Activated gamma-delta T cell treated with anti-CD3 and anti-CD28 coated beads, Interleukin-2, amount 50 U/mL, for 16 hours (primary cell): ENCODE data around the gene CCDC85C.

Source experiments
- DNase-seq: peaks from one replicate; pipeline ENCODE4 v3.0.0-alpha.2; 2020; ENCODE audit warnings: low read depth

Gene CCDC85C

DNA sequence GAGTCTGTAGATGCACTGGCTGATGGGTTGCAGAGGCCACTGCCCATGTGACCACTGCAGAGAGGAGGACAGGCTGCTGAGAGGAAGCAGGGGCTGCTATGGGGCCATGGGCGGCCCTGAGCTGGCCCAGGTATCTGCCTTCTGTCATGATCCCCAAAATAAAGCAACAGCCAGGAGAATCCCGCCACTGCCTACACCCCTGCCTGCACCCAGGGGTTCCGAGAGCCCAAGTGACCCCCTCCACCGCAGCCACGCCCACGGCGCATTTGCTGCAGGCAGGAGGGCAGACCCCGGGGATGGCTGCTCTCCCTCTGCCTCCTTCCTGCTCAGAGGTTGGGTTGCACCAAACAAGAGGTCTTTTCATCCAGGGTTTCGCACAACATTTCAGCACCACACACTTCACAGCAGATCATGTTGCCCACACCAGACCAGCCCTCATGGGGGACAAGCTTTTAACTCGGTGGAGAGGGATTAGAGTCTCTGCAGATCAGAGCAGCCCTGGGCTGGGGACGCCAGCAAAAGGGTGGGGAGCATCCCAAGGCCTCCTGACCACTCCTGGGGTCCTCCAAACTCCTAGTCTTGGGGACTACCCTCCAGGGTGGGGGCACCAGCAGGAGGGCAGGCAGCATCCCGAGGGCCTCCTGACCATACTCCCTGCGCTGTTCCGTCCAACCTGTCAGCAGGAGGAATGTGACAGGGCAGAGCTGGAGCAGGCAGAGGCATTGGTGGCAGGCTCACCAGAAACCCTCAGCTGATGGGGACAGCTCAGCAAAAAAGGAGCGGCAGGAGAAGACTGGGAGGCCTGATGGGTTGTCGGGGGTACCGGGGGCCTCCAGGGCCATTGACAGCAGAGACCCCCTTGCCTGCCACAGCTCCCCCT is 14.1 kb downstream of the CCDC85C start:
- no peak for DNase-seq

DNA sequence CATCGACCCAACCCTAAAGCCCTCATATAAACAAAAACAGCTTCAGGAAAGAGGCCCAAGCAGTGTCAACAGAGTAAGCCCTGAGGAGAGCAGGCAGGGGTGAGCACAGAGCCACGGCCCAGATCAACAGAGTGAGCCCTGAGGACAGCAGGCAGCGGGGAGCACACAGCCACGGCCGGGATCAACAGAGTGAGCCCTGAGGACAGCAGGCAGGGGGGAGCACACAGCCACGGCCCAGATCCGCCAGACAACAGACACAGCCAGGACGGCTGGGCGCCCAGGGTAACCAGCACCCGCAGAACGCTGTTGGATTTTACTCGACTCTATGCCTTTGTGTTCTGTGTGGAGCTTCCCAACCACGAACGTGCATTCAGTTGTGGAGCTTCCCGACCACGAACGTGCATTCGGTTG is 15.0 kb downstream of the CCDC85C start:
- no peak for DNase-seq

- DNase-seq, result no peak
Measured at GRCh38 chr14:99587460-99588278, 16.3 kb downstream of the CCDC85C start.

GRCh38 chr14:99586761-99587459 is 17.1 kb downstream of the CCDC85C start:
- DNase-seq, result no peak

- no peak for DNase-seq
Measured at GRCh38 chr14:99586054-99586760, 17.8 kb downstream of the CCDC85C start.

- DNase-seq, result no peak
Measured at GRCh38 chr14:99584823-99585222, 19.2 kb downstream of the CCDC85C start.

GRCh38 chr14:99581938-99582337 is 22.1 kb downstream of the CCDC85C start:
- no peak for DNase-seq

- no peak for DNase-seq
Measured at GRCh38 chr14:99581374-99581773, 22.6 kb downstream of the CCDC85C start.

DNA sequence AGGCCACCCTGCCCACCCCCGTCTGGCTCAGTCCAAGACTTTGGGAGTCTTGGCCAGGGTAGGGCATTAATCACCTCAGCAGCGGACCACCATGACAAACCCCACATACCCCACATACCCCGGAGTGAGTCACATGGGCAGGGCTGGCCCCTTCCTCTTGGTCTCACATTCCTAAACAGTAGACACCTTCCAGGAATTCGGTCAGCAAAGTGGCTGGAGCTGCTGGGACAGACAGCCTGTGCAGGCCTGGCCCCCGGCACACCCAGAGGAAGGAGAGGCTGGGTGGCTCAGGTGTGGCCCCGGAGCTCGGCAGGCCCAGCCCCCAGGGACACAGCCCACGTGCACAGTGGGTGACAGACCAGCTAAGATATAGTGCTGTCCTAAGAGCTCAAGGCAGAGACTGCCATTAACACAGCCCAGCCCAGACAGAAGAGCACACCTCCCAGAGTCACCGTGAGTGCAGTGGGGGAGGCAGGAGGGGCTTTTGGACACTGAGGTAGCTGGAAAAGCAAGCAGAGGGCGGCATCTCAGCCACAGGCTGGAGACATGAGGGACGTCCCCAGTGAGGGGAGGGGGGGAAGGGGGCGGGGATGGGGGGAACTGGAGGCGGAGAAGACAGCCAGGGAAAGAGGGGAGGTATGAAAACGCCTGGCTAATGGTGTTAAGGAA is 24.0 kb downstream of the CCDC85C start:
- no peak for DNase-seq

DNA sequence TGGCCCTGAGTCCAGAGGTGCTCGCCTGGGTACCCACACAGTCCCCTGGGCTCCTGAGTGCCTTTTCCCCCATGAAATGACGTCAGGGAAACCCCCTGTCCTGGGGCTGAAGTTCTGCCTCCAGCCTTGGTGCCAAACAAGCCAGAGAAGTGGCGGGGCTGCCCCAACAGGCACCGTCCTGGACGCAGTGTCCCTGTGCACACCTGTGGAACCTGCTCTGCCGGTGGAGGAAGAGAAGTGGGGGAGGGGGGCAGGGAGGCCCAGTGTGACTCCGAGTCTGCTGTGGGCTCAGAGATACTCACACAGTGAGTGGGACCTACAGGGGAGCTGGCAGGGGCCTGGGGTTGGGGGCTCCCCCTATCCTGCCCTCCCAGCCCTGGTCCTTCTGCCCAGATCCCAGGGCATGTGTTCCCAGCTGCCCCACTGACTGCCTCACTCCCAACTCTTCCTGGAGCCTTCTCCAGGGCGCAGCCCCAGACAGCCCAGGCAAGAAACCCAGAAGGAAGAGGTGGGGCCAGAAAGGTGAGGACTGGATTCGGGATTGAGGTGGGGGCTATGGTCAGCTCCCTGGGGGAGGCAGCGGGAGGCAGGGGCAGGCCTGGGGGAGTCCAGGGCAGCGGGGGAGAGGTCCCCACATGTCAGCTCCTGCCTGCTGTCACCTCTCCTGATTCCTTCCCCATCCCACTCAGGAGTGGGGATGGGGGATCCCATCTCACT is 24.7 kb downstream of the CCDC85C start:
- DNase-seq, result no peak

- no peak for DNase-seq
Measured at GRCh38 chr14:99578541-99579101, 25.4 kb downstream of the CCDC85C start.

DNA sequence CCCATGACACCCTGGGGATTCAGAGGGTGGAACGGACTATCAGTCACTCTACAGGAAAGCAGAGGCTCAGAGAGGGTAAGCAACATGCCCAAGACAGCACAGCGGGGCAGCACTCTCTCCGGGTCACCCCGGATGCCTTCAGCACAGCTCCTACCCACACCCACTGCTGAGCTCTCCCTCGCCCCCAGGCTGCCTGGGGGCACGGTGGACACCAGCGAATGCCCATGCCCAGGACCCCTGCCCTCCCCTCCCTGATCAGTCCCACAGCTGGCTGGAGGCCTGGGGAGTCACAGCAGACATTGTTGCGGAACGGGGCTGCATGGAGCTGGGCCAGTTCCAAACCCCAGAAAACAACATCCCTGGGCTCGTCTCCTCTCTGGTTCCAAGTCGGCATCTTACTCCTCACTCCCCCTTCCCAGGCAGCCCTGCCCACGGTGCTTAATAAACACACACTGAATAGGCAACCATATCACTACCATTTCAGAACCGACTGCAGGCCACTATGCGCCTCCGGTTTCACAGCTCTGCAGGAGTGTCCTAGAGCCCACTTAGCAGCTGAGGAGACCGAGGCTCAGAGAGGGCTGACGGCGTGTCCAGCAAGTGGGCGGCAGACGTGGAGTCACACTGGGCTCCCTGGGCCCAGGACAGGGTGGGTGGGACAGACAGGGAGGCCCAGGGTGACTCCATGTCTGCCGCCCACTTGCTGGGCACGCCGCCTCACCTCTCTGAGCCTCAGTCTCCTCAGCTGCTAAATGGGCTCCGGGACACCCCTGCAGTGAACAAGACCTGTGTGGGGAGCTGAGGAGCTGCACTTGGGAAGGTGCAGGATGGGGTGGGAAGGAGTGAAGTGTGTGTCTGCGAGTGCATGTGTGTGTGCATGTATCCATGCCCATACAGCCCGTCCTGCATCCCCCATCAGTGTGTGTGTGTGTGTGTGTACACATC is 27.0 kb downstream of the CCDC85C start:
- DNase-seq, result no peak

- DNase-seq, result no peak
Measured at GRCh38 chr14:99576304-99576703, 27.7 kb downstream of the CCDC85C start.

DNA sequence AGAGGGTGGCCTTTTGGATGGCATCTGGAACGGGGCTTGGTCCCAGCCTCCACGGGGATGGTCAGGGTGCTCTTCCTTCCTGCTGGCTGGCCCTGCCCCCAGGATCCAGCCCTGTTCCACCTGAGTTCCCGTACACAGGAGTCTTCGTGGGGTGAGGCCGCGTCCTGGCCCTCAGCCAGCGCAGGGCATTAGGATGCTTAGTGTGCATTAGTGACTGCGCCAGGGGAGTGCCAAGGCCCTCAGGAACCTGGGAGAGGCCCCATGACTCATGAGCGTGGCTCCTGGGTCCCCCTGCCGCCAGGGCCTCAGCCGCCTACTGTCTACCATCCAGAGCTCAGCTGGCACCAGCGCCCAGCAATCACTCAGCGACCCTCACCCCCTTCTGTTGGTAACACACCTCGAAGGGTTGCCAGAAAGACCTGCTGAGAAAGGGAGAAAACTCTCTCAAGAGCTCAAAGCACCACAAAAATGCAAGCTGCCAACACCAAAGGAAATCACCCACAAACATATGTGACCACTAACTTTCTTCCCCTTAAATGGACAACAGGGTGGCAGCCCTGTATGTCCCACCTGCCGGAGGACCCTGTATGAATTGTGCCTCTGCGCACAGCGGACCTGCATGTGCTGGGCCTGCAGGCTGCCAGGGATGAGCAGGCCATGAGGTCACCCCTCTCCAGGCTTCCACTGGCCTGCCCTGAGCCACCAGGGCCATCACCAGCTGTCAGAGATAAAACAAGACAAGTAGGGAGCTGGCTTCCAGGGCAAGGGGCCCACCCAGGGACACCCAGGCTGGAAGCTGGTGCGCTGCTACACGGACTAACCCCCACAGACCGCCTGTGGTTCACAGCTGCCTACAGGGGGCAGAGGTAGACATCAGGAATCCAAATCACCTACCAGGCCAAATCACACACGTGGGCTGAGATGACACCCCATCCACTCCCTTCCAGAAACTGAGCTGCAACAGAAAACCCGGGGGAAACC is 28.7 kb downstream of the CCDC85C start:
- no peak for DNase-seq

DNA sequence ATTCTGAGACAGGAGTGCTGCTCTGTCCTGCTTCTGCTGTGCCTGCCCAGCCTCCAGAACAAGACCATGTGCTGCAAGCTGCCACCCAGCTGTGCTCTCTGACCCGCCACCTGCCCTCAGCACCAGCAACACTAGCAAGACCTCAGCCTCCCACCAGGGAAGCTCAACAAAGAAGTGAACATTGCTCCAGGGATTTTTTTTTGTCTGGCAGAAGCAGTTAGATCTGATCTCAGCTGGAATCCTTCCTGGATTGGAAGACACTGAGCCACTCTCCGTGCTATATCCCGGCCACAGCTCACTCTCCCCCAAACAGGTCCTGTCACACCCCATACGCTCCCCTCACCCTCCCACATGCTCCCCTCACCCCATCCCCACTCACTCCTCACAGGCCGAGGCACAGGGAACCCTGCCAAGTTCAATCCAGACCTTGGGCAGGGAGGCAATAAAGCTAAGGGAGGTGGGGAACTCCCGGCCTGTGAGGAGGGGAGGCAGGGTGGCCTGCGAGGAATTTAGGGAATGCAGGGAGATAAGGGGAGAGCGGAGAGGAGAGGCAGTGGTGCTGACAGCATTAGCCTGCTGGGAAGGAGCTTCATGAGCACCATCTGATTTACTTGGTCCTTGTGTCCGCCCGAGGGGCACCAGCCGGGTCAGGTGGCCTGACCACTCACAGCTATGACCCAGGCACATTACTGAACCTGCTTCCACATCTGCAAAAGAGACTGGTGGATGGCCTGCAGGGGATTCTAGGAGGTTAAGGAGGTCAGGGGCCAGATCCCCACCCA is 29.7 kb downstream of the CCDC85C start:
- no peak for DNase-seq

DNA sequence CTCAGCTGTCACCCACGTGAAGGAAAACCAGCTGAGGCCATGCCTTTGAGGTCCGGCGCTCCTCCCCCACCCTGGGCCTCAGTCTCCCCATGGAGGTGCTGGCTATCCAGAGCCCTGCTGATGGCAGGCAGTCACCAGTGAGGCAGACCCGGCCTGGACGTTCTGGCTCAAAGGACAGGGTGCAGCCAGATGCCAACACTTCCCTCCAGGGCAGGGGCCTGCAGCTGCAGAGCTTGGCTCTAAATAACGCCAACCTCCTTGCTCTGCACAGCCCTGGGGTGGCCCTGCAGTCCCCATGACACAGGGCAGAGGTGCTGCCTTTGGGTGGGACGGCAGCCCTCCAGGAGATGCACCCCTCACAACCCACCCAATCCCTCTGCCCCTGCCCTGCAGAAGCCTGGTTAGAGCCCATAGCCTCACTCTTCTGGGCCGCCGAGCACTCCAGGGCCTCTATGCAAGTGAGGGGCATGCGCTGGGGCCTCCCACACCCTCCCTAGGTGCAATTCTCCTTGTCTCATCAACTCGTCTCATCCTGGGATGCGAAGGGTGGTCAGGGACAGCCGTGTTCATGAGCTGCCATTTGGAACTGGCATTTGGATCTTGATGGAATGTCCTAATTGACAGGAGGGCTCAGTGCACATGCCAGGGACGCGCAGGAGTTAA is 30.4 kb downstream of the CCDC85C start:
- DNase-seq, result no peak

DNA sequence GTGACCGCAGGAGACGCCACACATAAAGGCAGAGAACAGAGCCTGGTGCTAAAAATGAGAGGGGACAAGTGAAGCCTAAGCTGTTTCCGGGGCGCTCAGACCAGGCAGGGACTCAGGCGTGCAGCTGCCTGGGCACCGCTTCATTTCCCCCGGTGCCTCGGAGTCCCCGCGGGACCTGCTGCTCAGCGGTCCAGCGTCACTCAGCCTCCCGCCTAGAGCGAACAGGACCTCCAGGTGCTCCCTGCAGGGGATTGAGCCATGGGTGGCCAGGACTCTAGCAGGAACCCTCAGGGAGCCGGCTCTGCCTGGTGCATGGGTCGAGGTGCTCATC is 31.0 kb downstream of the CCDC85C start:
- DNase-seq, result no peak
